ENCODE results near the gene PARP11.

Gene PARP11

DNA sequence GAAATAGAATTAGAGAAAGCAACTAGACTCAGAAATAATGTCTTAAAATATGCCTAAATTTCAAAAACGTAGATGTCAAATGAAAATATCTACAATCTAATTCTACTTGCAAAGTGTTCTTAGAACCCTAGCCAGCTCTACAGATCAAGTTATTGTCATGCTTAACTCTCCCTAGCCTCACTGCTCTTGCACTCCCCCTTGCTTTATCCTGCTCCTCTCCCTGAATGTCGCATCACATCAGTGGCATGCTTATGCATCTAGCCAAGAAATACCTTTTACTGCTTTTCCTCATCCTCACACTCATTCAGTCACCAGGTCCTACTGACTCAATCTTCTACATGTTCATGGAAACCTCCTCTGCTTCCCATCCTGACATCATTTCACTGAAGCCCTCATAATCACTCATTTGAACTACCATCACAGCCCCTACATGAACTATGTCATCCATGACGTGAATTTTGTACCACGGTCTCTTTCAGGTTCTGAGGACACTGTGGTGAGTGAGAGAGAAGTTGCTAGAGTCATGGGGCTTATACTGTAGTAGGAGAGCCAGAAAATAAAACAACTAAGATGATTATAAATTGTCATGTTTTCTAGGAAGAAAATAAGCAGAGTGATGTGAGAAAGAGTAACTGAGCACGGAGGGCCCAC is 97.7 kb downstream of the PARP11 start:
- Histone ChIP-seq H3K9me3 (ENCODE audit: low read length) (no peaks in the 10 kb centered on the region), H3K79me2 (ENCODE audit: insufficient read depth, low read length) (no peaks in the 10 kb centered on the region), H2AFZ (ENCODE audit: low read length) (no peak overlapping the region), H3K4me1 (ENCODE audit: insufficient read depth, low read length, severe bottlenecking) (no peaks in the 10 kb centered on the region), H3K36me3 (ENCODE audit: insufficient read depth, low read length) (no peaks in the 10 kb centered on the region), H3K27ac (ENCODE audit: low read depth, low read length, poor library complexity, severe bottlenecking) (no peak overlapping the region), H3F3A (ENCODE audit: insufficient read depth, low read length) (no peaks in the 10 kb centered on the region), H3K9me2 (ENCODE audit: low read depth, low read length) (no peaks in the 10 kb centered on the region), H3K27me3 (ENCODE audit: insufficient read depth, low read length) (no peaks in the 10 kb centered on the region; the same call in 1 of the 2 replicates), H3K4me2 (ENCODE audit: low read length) (no peak overlapping the region), H3K9ac (ENCODE audit: low read length) (no peak overlapping the region), H4K20me1 (ENCODE audit: insufficient read depth, low read length) (no peaks in the 10 kb centered on the region), H3K4me3 (ENCODE audit: low read depth, low read length, poor library complexity, severe bottlenecking) (no peak overlapping the region)
- TF ChIP-seq, protein P1, sequence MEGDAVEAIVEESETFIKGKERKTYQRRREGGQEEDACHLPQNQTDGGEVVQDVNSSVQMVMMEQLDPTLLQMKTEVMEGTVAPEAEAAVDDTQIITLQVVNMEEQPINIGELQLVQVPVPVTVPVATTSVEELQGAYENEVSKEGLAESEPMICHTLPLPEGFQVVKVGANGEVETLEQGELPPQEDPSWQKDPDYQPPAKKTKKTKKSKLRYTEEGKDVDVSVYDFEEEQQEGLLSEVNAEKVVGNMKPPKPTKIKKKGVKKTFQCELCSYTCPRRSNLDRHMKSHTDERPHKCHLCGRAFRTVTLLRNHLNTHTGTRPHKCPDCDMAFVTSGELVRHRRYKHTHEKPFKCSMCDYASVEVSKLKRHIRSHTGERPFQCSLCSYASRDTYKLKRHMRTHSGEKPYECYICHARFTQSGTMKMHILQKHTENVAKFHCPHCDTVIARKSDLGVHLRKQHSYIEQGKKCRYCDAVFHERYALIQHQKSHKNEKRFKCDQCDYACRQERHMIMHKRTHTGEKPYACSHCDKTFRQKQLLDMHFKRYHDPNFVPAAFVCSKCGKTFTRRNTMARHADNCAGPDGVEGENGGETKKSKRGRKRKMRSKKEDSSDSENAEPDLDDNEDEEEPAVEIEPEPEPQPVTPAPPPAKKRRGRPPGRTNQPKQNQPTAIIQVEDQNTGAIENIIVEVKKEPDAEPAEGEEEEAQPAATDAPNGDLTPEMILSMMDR (IDR thresholded peaks at IDR 0.05; ENCODE audit: low read length) = no peak
- no peak for TF ChIP-seq EZH2 (IDR thresholded peaks at IDR 0.05; ENCODE audit: borderline replicate concordance, low read length)

DNA sequence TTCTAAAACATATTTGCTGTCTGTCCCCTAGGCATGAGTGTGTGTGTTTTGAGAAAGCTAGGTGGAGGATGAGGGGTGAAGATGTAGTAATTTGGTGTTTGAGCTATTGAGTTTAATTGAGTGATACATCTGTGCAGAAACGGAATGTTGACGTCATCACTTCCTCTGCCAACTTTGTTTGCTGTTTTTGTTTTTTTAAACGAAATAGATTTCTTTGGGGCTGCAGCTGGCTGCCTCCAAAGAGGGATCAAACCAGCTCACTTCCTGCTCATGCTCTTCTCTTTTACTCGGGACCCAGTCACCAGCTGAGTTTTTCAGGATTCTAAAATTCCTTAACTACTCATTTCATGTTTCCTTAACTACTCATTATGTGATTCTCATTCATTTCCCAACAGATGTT is 100.8 kb downstream of the PARP11 start:
- Histone ChIP-seq H3K27me3 (ENCODE audit: insufficient read depth, low read length) (no peaks in the 10 kb centered on the region; the same call in 1 of the 2 replicates), H3K9me2 (ENCODE audit: low read depth, low read length) (no peaks in the 10 kb centered on the region), H3K4me1 (ENCODE audit: insufficient read depth, low read length, severe bottlenecking) (no peaks in the 10 kb centered on the region), H4K20me1 (ENCODE audit: insufficient read depth, low read length) (no peaks in the 10 kb centered on the region), H3F3A (ENCODE audit: insufficient read depth, low read length) (no peaks in the 10 kb centered on the region), H3K9ac (ENCODE audit: low read length) (no peak overlapping the region), H3K27ac (ENCODE audit: low read depth, low read length, poor library complexity, severe bottlenecking) (no peak overlapping the region), H3K4me3 (ENCODE audit: low read depth, low read length, poor library complexity, severe bottlenecking) (no peak overlapping the region), H3K79me2 (ENCODE audit: insufficient read depth, low read length) (no peaks in the 10 kb centered on the region), H2AFZ (ENCODE audit: low read length) (no peak overlapping the region), H3K36me3 (ENCODE audit: insufficient read depth, low read length) (no peaks in the 10 kb centered on the region), H3K9me3 (ENCODE audit: low read length) (no peaks in the 10 kb centered on the region), H3K4me2 (ENCODE audit: low read length) (no peak overlapping the region)
- TF ChIP-seq, protein P1 (IDR thresholded peaks at IDR 0.05; ENCODE audit: low read length) = no peak
- no peak for TF ChIP-seq EZH2 (IDR thresholded peaks at IDR 0.05; ENCODE audit: borderline replicate concordance, low read length)

DNA sequence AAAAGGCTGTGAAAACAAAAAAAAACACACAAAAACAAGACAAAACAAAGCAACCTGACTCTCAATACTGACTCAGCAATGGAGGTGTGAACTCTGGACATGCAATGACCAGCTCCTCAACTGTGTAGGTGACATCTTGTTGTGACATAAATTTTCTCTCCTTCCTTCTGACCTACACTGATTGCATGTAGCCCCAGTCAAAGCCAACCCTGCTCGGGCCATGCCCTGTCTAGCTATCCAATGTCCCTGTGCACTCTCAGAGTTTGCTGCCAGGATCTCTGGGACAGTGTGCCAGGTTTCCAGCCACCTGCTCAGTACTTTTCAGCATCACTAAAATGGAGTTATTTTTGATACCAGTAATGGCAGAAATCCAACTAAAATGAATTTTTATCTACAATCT is 101.3 kb downstream of the PARP11 start:
- Histone ChIP-seq H2AFZ (ENCODE audit: low read length) (no peak overlapping the region), H3K4me3 (ENCODE audit: low read depth, low read length, poor library complexity, severe bottlenecking) (no peak overlapping the region), H3K9me2 (ENCODE audit: low read depth, low read length) (no peaks in the 10 kb centered on the region), H3K36me3 (ENCODE audit: insufficient read depth, low read length) (no peaks in the 10 kb centered on the region), H3F3A (ENCODE audit: insufficient read depth, low read length) (no peaks in the 10 kb centered on the region), H3K27ac (ENCODE audit: low read depth, low read length, poor library complexity, severe bottlenecking) (no peak overlapping the region), H3K27me3 (ENCODE audit: insufficient read depth, low read length) (no peaks in the 10 kb centered on the region; the same call in 1 of the 2 replicates), H3K79me2 (ENCODE audit: insufficient read depth, low read length) (no peaks in the 10 kb centered on the region), H3K9ac (ENCODE audit: low read length) (no peak overlapping the region), H3K4me2 (ENCODE audit: low read length) (no peak overlapping the region), H4K20me1 (ENCODE audit: insufficient read depth, low read length) (no peaks in the 10 kb centered on the region), H3K9me3 (ENCODE audit: low read length) (no peaks in the 10 kb centered on the region), H3K4me1 (ENCODE audit: insufficient read depth, low read length, severe bottlenecking) (no peaks in the 10 kb centered on the region)
- TF ChIP-seq EZH2 (IDR thresholded peaks at IDR 0.05; ENCODE audit: borderline replicate concordance, low read length) = no peak
- TF ChIP-seq, protein P1 (IDR thresholded peaks at IDR 0.05; ENCODE audit: low read length) = no peak
